GM12874 (cell line): ENCODE measurements around the gene FUT2.

ENCODE experiments used
- CTCF ChIP-seq: IDR thresholded peaks from 2 replicates; pipeline ENCODE4 v1.5.1; 2011; ENCODE audit warnings: low read depth, mild to moderate bottlenecking, control low read depth, low read length, moderate library complexity; ENCODE audit not compliant: insufficient read depth

Gene FUT2

GRCh38 chr19:48695743-48696352 is at the start of gene FUT2:
Gene FUT2 (plus strand): TSS chr19:48695971. CDS start chr19:48702957, 6,986 bp downstream.
- no peak for TF ChIP-seq CTCF

GRCh38 chr19:48646001-48646721 is 49.6 kb upstream of the FUT2 start, which contains the start of gene CA11:
Gene CA11 (minus strand): TSS chr19:48646187. CDS start chr19:48645632, 555 bp downstream.
- TF ChIP-seq CTCF = peak; percentile 91

DNA sequence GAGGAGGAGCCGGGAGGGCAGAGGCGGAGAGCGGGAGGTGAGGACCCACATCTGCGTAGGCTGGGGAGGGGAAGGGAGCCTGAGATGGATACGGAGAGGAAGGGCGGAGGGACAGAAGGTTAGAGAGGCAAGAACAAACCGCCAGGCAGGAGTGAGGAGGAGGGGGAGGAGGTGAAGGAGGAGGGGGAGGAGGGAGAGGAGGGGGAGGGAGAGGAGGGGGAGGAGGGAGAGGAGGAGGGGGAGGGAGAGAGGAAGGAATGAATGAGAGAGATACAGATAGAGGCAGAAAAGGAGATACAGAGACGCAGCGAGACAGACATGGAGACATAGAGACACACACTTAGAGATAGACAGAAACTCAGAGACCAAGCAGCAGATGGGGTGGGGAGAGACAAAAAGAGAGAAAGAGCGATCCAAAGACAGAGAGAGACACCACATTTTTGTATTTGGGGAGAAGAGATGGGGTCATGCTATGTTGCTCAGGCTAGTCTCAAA is 49.0 kb upstream of the FUT2 start:
- TF ChIP-seq CTCF = no peak

DNA sequence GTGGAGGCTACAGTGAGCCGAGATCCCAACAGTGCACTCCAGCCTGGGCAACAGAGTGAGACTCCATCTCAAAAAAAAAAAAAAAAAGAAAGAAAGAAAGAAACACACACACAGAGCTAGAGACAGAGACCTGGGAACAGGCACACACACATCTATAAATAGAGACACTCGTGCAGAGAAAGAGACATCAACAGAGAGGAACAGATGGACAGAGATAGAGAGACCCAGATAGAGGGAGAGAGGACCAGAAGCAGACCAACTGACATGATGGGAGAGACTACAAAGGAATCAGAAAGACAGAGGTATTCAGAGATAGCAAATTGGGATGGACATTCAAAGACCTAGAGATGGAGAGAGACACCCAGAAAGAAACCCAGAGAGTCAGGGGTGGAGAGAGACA is 47.6 kb upstream of the FUT2 start:
- TF ChIP-seq CTCF = no peak

GRCh38 chr19:48650974-48651682 is 44.6 kb upstream of the FUT2 start:
- TF ChIP-seq CTCF = no peak

DNA sequence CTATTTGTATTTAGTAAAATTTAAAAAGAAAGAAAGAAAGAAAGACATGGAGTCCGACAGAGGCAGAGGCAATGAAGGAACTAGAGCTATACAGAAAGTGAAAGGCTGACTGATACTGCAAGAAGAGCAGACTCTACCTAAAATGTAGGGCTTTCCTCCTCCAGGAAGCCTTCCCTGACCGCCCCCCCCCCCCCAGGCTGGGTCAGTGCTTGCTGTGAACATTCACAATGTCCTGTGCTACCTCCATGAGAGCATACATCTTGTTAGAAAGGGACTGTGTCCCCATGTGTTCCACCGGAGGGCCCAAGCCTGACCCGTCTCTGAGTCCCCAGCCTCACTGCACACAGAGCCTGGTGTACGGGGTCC is 44.1 kb upstream of the FUT2 start:
- no peak for TF ChIP-seq CTCF
